Stomach (tissue), 8 donors: Measurements from ENCODE around the gene ANP32B. TPM values are rescaled to one million over a fixed set of nuclear protein-coding genes. Genes with fewer than 3 reads are reported as not detected.

Experiments
- polyA plus RNA-seq, 3 donors: library from polyadenylated mRNA; stranded (reverse); fragments of 200-250 nt; gene quantifications; one replicate each; pipeline ENCODE4 v1.2.3, GENCODE V29; 2013
- small RNA-seq, 4 donors: library from RNA; depleted of rRNA; stranded (forward); fragments of <200 nt; gene quantifications; one replicate each; pipeline ENCODE3, GENCODE V24; 2016
- total RNA-seq, 5 donors: library from RNA; depleted of rRNA; stranded (reverse); fragments of >200 nt; gene quantifications; one replicate each; pipeline versions ENCODE4 v1.1.0 to v1.2.3, GENCODE V29; 2014 to 2016
- donor health status: healthy with polysubstance abuse.
- donor health status: Bipolar disorder and iron deficiency.
- donor health status: healthy.

The ANP32B gene
- total and polyA plus RNA-seq, 8 donors = 8.2 to 267 (median 100) TPM

Small RNA genes lying within 50 kb of the gene (small RNA-seq; reads per million reads assigned to genes)
- gene RNU6-918P = 0 reads per million in 4 donors

Other genes with a start within 250 kb of the ANP32B start
- 1 to 10 TPM in 1 of 5 donors, not detected in 4; 8.0 TPM for gene FOXE1, start 130.1 kb upstream of the ANP32B start, total RNA-seq
- 1 to 10 TPM in 1 of 3 donors, not detected in 2; 1.9 TPM for gene FOXE1, start 130.1 kb upstream of the ANP32B start, polyA plus RNA-seq
- gene TRMO, start 60.8 kb upstream of the ANP32B start, total RNA-seq = 10 to 100 TPM in 3 of 5 donors, 1 to 10 TPM in 2; 2.9 to 98.2 (median 29.0) TPM
- gene TRMO, start 60.8 kb upstream of the ANP32B start, polyA plus RNA-seq = 10 to 100 TPM in 1 of 3 donors, 1 to 10 TPM in 2; 7.4 to 10.8 (median 9.9) TPM
- gene HEMGN, start 45.2 kb upstream of the ANP32B start, total RNA-seq = 1 to 10 TPM in 1 of 5 donors, not detected in 4; 1.8 TPM
- not detected for gene HEMGN, start 45.2 kb upstream of the ANP32B start, polyA plus RNA-seq
- gene NANS, start 73.4 kb downstream of the ANP32B start, total RNA-seq = 100 to 1,000 TPM in 1 of 5 donors, 10 to 100 TPM in 4; 12.1 to 261 (median 82.1) TPM
- 100 to 1,000 TPM in 2 of 3 donors, 10 to 100 TPM in 1; 95.3 to 143 (median 104) TPM for gene NANS, start 73.4 kb downstream of the ANP32B start, polyA plus RNA-seq
- 100 to 1,000 TPM in 1 of 5 donors, 10 to 100 TPM in 3, 1 to 10 TPM in 1; 7.7 to 249 (median 17.4) TPM for gene TRIM14, start 135.9 kb downstream of the ANP32B start, total RNA-seq
- gene TRIM14, start 135.9 kb downstream of the ANP32B start, polyA plus RNA-seq = 1 to 10 TPM; 4.7 to 6.1 (median 6.0) TPM
- 10 to 100 TPM in 4 of 5 donors, 1 to 10 TPM in 1; 4.5 to 26.7 (median 11.3) TPM for gene CORO2A, start 209.3 kb downstream of the ANP32B start, total RNA-seq
- gene CORO2A, start 209.3 kb downstream of the ANP32B start, polyA plus RNA-seq = 10 to 100 TPM in 1 of 3 donors, 1 to 10 TPM in 2; 2.8 to 10.8 (median 7.3) TPM